ENCODE results near the gene RPL39L.
"Not testable (repeated sequence)": the region's sequence is repeated elsewhere in the genome, so short reads cannot be mapped to it uniquely, and the experiment has no call there.

RPL39L gene

DNA sequence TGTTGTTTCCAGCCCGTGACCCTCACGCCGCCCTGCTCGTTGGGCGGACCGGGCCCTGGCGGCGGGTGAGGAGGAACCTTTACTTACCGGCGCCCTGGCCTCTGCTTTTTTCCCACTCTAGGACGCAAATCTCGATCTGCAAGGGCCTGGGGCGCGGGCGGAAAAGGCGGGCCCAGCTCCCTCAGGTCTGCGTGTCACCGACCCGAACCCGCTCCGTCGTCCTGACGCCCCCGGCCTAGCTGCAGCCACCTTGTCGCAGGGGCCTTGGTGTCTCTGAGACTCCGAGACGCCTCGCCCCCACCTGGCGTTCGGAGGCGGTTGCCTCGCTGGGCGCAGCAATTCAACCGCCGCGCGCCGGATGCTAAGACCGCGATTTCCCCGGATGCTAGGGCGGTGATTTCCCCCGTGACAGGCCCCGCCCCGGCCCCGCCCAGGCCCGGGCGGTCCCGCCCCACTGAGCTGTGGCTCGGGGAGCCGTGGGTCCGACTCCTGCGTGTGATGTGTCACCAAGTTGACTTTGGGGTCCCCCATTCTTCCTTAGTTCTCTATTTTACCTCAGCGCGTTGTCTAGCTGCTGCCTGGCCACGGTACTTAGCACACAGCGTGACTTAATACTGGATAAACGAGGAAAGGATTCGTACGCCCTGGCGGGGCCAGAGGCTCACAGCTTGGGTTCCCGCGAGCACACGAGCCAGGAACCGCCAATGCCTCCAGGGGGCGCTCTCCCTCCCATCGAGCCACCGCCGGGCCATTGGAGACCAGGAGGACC lies at the start of gene RPL39L:
Gene RPL39L (minus strand): TSS at position 371 of the 769 bp plus-strand sequence. CDS start 18,196 bp downstream, outside the sequence.
- peak; percentile 85 to 92 (median 87) for DNase-seq (ENCODE audit: low read depth in 3 of 3)

DNA sequence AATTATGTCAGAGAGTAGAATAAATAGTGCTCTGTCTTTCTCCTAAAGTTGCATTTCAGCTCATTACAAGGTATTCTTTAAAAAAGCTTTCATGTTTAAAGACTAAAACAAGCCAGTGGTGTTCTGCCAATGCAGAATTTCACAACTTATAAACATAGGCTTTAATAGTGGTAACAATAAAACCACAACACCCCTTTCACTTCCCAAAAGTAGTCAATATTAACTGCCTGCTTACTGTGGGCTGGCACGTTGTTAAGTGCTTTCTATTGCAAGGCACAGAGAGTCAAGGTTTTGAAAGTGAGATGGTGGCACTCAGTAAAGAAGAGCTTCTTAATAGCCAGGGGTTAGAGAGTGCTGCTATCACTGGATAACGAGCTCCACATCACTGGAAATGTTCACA lies 49.6 kb upstream of the RPL39L start:
- DNase-seq (ENCODE audit: low read depth in 3 of 3): no peak

DNA sequence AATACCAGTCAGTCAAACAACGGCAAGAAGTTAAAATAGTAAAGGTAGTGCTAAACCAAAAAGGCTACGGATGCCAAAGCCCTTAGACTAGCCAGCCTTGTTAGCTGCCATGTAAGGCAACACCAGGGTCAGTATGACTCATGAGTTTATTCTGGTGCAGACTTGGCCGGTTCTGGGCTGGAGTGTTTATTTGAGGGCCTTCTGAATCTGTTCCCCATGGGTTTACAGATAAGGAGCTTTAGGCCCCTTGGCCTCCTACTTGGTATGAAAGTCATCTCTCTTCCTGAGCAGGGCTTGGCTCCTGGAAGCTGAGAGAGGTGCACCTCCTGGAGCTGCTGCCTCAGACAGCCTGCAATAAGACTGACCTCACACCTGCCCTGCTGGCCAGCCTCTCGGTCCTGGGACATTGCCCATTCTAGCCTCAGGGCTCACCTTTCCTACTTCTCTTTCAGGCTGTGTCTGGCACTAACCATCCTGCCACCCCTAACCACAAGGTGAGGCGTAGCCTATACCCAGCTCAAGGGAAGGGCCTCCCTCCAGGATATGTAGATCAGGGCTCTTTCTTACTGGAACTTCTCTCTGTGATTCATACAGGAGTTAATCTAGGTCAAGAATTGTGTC lies 47.6 kb upstream of the RPL39L start:
- no peak for DNase-seq (ENCODE audit: low read depth in 3 of 3)

DNA sequence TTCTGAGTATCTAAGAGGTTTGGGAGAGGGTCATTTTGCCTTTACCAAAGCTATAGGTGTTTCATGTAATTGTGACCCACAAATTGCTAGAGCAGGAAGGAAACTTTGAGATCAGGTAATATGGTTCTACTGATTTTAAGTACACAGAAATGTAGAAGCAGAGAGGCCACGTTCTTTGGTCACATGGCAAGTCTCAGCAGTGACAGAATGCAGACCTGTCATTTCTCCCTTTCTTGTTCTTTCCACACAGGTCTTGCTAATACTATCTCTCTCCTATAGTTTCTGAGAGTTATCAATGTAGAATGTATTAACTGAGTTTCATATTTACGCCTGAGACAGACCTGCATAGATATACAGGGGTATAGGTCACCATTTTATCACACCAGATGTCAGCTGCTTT lies 47.1 kb upstream of the RPL39L start:
- DNase-seq (ENCODE audit: low read depth in 3 of 3): no peak

DNA sequence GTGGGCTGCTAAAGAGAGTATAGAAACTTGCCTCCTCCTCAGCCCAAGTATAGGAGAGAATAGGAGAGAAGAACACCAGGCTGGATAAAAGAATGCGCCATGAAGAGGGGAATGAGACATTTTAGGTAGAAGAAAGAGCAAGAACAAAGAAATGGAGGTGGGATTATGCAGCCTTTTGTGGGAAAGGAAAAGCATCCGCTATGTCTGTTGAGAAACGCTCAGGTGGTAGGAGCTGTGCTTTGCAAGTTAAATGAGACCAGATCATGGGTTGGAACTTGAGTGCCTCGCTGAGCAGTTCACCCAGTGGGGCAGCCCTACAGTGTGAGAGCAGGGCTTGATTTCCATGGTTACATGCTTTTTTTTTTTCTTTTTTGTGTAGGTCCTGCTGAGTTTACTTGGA lies 46.5 kb upstream of the RPL39L start:
- no peak for DNase-seq (ENCODE audit: low read depth in 3 of 3)

DNA sequence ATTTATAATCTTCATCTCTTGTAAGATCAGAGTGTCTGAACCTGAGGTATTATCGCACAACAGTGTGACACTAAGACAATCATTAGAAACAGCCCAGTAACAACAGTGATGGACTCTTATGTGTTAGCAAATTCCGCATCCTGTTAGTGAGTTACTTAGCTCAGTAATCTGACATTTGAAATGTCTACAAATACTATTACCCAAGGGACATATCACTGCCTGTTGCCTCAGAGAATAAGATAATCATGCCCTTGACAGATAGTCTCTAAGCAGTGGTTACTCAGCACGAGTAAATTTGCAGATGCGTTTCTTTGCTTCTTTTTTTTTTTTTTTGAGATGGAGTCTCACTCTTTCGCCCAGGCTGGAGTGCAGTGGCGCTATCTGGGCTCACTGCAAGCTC lies 44.6 kb upstream of the RPL39L start:
- no peak for DNase-seq (ENCODE audit: low read depth in 3 of 3)

DNA sequence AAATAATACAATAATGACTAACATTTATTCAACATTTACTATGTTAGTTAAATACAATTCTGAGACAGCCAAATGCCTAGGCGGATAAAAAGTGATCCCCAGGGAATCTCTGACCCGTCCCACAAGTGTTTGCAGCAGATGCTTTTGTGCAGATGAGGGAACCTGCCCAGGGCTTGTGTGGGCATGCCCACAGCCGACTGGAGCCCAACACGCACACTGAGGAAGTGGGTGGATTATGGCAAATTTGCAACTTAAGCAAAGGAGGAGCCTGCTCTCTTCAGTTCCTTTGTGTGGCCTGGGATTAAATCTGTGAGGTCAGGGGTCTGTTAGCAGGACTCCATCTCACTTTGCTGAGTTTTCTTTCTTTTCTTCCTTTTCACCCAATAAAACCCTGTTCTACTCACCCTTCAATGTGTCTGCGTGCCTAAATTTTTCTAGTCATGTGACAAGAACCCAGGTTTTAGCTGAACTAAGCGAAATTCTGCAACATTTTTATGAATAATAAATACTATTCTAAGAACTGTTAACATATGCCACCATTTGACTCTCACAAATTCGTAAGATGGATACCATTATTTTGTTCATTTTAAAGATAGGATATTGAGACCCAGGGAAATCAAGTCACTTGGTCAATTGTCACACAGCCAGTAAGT lies 44.0 kb upstream of the RPL39L start:
- DNase-seq (ENCODE audit: low read depth in 3 of 3): no peak

DNA sequence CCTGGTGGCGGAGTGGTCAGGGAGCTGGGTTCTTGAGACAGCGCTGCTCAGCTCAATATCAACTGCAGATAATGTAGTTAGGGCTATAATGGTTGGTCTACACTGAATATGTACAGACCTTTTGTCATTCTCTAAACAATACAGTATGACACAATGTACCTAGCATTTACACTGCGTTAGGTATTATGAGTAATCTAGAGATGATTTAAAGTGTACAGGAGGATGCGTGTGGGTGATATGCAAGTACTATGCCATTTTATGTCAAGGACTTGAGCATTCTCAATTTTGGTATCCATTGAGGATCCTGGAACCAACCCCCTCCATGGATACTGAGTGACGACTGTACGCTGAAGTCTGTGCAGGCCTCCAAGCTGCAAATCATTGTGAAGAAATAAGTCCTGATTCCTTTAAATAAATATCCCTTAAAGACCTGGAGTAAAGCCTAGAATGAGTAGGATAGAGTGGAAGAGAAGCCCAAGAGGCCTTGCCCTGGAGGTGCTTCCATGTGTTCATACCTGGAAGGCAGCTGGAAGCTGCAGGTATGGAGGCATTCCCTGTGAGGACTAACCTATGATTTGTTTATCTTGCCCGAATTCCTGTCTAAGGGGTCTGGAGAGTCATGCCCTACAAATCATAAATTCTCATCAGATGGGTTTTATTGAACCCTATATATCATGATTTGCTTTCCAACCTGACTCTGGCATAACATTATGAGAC lies 42.3 kb upstream of the RPL39L start:
- DNase-seq (ENCODE audit: low read depth in 3 of 3): no peak

DNA sequence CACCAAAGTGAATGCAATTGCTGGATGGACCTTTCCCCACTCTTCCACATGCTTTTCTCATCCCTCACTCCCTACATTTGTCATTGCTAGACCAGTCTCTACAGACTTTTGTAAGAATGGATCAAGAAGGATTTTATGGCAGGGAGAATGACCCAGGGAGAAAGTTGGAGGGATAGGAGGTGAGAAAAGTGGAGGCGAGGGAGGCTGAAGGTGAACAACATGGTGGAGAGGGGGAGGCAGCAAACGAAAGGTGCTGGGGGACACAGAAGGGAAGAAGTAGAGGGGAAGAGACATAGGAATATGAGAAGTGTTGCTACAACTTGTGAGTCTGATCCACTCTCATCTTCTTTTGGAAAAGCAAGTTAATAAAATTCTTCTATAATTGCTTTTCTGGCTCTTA lies 33.6 kb upstream of the RPL39L start:
- no peak for DNase-seq (ENCODE audit: low read depth in 3 of 3)

DNA sequence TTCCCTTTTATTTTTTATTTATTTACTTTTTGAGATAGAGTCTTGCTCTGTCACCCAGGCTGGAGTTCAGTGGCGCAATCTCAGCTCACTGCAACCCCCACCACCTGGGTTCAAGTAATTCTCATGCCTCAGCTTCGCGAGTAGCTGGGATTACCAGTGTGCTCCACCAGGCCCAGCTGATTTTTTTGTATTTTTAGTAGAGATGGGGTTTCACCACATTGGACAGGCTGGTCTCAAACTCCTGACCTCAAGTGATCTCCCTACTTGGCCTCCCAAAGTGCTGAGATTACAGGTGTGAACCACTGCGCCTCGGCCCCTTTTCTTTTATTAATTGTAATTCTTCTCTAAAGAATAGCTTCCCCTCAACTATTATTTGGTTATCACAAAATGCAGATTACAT lies 31.6 kb upstream of the RPL39L start:
- DNase-seq (ENCODE audit: low read depth in 3 of 3): not testable (repeated sequence)

DNA sequence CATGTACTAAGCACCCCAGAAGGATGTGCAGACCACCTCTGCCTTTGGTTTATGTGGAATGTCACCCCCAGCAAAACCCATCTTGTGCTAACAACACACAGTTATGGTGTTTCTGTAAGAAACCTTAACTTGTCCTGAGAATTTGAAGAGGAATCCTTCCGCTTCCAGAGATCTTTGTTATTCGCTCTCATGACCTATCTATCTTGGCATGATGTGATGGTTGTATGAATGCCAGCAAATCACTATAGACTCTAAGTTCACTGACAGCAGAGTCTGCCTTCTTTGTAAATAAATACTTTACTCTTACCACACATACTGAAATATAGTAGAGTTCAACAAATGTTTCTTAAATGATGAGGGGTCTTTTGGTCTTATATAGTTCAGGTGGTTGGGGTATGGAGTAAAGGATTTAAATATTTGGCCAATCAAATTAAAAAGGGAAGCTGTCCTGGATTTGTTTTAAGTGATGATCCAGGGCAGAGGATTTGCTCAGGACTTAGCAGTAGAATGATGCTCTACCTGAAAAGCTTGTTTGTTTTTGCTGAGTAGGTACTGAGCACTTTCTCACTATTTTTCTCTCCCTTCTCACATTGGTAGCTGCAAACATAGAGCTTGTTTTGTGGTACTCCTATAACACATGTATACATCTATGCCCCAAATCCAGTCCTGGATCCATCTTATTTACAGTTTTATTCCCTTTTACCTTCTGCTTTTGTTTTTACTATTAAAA lies 30.1 kb upstream of the RPL39L start:
- DNase-seq (ENCODE audit: low read depth in 3 of 3): no peak

DNA sequence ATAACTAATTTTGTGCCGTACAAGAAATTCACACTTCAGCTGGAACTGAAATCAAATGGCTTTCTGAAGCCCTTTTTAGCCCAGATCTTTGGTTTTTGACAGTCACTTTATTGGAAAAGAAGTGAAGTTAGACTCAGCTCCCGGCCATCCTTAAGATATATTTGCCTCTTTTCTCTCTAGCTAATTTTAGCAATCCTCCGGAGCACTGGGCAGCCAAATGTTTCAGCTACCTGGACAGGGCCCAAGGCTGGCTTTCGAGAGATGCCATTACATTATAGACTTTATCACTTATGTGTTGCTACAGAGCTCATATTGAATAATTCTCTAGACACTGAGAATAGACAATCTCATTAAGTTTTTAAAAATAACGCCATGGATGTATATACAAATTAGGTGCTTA lies 28.5 kb upstream of the RPL39L start:
- no peak for DNase-seq (ENCODE audit: low read depth in 3 of 3)

DNA sequence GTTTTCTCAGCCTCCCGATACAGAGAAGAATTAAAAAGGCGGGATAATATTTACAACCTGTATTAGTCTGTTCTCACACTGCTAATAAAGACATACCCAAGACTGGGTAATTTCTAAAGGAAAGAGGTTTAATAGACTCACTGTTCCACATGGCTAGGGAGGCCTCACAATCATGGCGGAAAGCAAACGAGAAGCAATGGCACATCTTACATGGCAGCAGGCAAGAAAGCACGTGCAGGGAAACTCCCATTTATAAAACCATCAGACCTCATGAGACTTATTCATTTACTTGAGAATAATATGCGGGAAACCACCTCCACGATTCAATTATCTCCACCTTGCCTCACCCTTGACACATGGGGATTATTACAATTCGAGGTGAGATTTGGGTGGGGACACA lies 27.5 kb upstream of the RPL39L start:
- DNase-seq (ENCODE audit: low read depth in 3 of 3): no peak

DNA sequence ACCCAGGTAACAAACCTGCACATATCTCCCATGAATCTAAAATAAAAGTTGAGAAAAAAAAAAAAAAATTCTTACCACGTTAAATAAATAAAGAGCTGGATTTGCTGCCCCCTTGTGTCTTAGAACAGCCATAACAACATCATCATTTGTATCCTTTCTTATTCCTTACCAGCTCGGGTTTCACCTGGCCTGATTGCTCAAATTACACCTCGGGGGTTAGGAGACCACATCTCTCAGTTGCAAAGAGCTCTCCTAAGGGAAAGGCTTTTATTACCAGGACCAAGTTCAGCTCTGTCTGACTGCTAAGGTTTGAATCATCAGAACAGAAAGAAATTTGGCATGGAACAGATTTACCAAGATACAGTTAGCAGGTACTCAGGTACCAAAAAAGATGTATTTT lies 25.8 kb upstream of the RPL39L start:
- DNase-seq (ENCODE audit: low read depth in 3 of 3): peak in 2 of 3 experiments; percentile 1 to 18

DNA sequence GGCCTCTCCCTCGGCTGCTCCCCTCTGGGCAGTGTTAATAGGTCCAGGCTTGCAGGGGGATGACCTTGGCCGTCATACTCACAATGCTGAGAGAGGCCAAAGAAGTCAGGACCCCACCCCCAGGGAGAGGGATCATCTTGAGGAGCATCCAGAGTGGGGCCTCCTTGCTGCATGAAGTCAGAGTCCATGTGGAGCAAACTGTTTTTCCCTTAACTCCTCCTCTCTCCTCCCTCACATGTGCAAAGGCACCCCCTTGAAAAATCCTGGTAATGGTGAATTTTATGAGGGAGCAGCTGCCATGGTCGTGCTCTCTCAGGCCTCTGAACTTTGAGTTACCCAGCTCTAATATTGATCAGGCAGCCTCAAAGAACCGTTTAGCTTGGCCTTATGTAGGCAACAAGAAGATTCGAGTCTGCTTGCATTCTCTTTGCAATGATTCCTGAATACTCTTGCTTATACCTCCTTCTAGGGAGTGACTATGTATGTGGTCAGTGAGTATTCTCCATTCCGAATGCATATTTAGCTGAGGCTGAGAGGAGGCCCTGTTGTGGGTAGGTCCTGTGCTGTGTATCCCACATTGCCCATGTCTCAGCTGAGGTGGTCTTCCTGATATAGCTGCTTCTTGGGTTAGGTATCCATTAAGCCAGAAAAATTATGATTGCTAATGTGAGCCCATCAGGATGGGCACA lies 23.1 kb upstream of the RPL39L start:
- no peak for DNase-seq (ENCODE audit: low read depth in 3 of 3)

DNA sequence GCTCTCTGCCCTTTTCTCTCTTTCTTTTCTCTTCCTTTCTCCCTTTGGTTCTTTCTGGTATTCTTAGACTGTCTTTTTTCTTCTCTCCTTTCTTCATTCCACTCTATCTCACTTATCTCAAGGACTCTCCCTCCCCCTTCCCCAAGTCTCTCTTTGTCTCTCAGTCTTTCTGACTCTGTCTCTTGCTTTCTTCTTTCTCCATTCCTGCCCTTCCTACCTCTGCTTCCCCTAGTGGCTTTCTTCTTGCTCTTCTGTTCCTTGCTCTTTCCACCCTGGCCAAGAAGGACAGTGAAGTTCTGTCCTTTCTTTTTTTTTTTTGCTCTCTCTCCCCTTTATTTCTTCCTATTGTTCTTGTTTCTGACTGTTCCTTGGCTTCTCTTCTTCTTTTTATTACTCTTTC lies 22.3 kb upstream of the RPL39L start:
- DNase-seq (ENCODE audit: low read depth in 3 of 3): no peak

DNA sequence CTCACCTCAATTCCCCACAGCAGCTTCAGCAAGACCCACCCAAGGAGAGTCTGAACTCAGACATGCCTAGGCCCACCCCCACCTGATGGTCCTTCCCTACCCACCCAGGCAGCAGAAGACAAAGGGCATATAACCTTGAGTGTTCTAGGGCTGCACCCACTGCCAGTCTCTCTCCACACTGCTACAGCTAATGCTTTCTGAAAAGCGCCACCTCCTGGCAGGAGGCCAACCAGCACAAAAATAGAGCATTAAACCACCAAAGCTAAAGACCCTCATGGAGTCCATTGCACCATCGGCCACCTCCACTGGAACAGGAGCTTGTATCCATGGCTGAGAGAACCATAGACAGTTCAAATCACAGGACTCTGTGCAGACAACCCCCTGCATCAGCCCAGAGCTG lies 11.3 kb upstream of the RPL39L start:
- peak; percentile 41 to 66 (median 49) for DNase-seq (ENCODE audit: low read depth in 3 of 3)

DNA sequence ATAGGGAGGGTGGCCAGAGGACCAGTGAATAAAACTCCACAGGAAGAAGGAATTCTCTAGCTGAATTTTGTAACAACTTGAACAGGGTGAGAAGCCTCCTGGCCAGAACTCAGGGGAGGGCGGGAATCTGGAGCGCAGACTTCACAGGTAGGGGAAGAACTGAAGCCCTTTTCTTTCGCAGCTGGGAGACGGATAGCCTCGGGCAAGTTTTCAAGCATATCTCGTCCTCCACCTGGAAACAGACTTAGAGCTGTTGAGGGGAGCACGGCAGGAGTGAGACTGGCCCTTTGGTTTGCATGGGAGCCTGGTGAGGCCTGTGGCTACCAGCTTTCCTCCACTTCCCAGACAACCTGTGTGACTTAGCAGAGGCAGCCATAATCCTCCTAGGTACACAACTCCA lies 10.9 kb upstream of the RPL39L start:
- DNase-seq (ENCODE audit: low read depth in 3 of 3): no peak

DNA sequence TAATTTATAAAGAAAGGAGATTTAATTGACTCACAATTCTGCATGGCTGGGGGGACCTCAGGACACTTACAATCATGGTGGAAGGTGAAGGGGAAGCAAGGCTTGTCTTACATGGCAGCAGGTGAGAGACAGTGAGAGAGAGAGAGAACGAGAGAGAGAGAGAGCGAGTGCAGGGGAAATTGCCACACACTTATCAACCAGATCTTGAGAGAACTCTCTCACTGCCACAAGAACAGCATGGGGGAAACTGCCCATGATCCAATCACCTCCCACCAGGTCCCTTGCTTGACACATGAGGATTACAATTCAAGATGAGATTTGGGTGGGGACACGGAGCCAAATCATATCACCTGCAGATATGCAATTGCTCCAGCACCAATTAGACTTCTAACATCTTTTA lies 7.1 kb upstream of the RPL39L start:
- DNase-seq (ENCODE audit: low read depth in 3 of 3): no peak

DNA sequence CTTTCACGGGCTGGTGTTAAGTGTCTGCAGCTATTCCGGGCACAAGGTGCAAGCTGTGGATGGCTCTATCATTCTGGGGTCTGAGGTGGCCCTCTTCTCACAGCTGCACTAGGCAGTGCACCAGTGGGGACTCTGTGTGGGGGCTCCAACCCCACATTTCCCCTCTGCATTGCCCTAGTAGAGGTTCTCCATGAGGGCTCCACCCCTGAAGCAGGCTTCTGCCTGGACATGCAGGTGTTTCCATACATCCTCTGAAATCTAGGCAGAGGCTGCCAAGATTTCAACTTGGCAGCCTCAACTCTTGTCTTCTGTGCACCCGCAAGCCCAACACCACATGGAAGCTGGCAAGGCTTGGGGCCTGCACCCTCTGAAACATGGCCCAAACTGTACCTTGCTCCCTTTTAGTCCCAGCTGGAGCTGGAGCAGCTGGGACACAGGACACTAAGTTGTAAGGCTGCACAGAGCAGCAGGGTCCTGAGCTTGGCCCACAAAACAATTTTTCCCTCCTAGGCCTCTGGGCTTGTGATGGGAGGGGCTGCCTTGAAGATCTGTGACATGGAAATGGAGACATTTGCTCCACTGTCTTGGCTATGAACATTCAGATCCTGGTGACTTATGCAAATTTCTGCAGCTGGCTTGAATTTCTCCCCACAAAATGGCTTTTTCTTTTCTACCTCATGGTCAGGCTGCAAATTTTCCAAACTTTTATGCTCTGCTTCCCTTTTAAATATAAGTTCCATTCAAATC lies 6.0 kb upstream of the RPL39L start:
- no peak for DNase-seq (ENCODE audit: low read depth in 3 of 3)

DNA sequence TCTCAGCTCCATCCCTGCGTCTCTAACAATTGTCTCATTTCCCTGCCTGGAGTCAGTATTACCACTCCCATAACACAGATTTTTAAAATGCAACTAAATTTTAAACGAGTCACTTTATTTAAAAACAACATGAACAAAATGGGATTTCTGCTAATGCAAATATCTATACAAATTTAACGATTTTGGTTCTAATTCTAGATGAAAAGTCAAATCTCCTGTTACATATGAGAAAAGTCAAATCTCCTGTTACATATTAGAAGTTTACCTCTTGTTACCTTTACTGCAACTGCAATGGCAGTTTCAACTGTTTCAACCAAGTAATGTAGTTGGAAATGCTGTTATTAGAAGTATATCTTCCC lies 578 bp upstream of the RPL39L start:
- no peak for DNase-seq (ENCODE audit: low read depth in 3 of 3)

All from stimulated activated CD4-positive, alpha-beta T cell treated with anti-CD3 and anti-CD28 coated beads, TNF-alpha, amount 100 ng/mL, for 24 hours (primary cell).